HG02588 (cell line): ENCODE measurements around the gene CBFA2T2.
"Not testable (repeated sequence)": the region's sequence is repeated elsewhere in the genome, so short reads cannot be mapped to it uniquely, and the experiment has no call there.

Experiments used
- ATAC-seq: cut with Tn5 transposase; IDR thresholded peaks from one replicate; pipeline ENCODE4 v1.9.1; 2021; ENCODE audit warnings: mild to moderate bottlenecking, moderate library complexity; ENCODE audit not compliant: unreplicated experiment

The CBFA2T2 gene

DNA sequence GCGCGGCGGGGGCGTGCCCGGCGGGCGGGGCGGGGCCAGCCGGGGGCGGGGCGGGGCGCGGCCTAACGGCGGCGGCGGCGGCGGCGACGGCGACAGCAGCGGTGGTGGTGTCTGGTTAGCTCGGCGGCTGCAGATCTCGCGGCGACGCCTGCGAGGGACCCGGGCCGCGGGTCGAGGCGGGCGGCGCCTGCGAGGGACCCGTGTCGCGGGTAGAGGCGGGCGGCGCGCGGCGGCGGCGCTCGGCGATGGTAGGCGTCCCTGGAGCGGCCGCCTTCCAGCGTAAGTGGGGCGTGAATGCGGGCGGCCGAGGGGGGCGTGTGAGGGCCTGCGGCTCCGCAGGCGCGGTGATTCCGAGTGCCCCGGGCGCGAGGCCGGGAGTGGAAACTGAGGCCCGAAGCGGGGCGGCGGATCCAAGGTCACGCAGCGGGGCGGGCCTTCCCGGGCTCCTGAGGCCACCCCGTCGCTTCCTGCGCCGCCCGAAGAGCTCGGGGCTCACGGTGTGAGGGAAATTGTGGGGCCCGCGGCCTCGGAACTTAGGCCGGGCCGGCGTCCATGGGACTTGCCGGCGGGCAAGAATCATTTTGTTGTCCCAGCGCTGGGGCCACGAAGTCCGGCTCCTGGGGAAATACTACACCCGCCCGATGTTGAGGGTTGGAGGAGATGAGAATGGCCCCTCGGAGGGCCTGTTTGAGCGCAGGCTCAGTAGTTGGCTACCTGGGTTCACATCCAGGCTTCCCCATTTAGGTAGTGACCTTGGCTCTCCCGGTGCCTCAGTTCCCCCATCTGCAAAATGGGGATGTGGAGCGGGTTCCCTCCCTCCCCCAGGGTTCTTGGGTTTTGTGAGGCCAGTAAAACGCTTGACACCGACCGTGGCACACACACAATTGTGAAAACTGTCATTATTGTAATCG is at the start of gene CBFA2T2:
Gene CBFA2T2 (plus strand): TSS at position 74 of the 911 bp plus-strand sequence. CDS start 172 bp downstream, at position 246.
- ATAC-seq, result peak; percentile 41

DNA sequence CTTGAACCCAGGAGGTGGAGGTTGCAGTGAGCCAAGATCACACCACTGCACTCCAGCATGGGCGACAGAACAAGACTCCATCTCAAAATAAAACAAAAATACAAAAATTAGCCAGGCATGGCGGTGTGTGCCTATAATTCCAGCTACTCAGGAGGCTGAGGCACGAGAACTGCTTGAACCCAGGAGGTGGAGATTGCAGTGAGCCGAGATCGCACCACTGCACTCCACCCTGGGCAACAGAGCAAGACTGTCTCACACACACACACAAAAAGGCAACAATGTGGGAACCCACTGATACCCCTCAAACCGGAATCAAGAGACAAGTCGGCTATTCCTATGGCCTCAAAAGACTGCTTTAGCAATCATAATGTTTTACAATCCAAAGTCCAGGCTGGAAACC is 49.3 kb upstream of the CBFA2T2 start:
- ATAC-seq, result not testable (repeated sequence)

DNA sequence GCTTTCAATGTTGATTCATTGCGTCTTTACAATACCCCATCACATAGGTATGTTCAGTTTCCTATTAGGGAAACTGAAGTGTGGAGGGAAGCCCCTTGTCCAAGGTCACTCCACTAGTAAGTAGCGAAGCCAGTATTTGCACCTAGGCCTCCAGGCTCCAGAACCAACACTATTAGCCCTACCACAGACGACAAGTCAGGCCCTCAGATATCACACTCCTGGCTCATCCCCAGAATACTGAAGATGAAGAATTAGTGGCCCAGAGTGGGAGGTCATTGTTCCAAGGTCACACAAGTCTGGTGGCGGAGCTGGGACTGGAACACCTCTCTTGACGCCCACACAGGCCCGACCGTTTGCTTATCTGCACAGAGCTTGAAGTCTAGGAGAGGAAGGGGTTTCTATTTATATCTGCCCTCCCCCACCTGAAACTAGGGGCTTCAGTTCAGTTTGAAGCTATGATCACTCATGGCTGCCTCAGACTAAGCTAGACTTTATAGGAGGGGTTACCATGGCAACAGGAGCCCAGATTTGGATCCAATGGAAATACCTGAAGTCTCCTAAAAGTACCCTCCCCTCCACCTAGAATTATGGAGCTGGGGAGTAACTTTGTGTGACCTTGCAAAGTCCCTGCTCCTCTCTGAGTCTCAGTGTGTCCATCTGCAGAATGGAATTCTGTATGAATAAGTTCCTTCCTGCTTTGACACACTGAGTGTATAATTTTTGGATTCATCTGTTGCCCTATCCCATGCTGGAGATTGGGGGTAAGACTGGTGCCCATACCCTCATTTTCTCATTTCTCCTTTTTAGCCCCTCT is 48.5 kb upstream of the CBFA2T2 start:
- no peak for ATAC-seq

DNA sequence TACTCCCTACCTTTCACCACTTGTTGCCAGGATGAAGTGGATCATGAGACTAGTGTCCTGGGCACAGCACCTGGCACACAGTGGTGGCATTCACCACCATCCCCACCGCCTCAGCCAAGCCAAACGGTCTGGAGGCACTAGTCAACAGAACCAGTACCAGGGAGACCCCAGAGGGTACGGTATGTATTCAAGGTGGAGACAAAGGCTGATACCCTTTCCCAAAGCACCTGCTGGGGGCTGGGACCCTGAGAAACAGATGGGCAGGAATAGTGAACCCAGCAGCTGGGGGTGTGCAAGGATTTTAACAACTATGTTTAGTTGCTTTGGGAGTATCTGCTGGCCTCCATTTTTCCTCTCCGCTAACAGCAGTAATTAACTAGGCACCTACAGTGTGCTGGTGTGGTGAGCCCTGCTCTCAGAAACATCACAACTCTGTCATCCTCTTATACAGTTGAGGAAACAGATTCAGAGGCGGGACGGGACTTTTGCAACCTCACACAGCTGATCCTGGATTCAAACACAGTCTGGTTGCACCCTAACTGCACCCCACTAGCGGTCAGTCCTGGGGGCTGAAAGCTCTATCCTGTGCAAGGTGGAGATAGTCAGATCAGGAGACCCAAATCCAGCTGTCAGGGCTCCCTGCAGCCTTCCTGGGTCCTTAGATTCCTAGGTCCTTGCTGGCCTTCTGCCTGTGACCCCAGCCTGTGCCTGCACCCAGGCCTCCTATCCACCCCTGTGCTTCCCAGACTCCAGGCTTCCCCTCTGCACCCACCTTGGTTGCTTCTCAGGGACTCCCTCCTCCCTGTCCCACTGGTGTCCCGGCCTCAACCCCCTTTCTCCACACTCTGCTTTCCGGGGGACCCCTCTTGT is 47.5 kb upstream of the CBFA2T2 start:
- ATAC-seq, result no peak

DNA sequence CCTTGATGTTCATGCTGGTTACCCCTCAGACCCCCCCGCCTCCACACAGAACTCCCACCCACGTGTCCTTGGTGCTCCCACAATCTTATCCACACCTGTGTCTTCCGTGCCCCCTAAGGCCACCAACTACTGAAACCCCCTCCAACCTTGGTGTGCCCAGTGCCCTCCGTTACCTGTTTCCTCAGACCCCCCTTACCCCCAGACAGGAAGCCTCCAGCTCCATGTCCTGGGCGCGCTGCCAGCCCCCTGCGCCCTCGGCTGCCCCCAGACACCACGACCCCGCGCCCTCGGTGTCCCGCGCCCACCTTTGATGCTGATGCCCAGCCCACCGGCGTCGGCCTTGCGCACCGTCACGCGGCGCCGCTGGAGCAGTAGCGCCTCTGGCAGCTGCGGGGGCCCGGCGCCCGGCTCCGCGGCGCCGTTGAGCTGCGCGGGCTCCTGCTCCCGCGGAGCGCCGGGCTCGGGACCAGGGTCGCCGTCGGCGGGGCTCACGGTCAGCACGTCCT is 46.8 kb upstream of the CBFA2T2 start:
- ATAC-seq, result no peak

DNA sequence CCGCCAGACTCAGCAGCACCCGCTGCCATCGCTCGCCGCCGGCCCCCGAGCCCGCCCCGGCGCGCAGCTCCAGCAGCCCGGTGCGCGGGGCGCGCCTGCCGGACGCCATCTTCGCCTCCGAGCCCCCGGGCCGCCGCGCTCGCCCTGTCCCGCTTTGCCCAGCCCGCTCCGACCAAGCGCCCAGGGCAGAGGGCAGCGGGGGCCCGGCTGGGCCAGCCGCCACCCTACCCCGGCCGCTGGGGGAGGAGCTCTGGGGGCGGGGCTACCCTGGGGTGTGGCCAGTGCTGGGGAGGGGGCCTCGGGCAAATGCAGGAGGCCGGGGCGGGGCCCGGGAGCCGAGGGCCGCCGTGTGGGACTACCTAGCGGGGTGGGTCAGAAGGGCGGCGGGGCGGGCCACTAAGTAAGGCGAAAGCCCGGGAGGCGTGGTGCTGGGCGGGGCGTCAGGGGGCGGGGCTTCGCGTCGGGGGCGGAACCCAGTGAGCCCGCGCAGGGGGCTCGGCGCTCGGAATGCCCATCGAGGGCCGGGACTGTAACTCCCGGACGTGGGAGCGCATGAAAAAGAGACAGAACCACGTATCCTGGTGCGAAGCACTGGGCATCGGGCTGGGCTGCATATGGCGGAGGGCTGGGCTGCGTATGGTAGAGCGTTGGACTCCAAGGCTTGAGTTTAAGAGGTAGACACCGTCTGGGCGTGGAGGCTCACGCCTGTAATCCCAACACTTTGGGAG is 46.2 kb upstream of the CBFA2T2 start, which contains the start of gene SNTA1:
Gene SNTA1 (minus strand): TSS at position 252 of the 728 bp plus-strand sequence. CDS start 143 bp downstream, at position 109.
- peak; percentile 71 for ATAC-seq

DNA sequence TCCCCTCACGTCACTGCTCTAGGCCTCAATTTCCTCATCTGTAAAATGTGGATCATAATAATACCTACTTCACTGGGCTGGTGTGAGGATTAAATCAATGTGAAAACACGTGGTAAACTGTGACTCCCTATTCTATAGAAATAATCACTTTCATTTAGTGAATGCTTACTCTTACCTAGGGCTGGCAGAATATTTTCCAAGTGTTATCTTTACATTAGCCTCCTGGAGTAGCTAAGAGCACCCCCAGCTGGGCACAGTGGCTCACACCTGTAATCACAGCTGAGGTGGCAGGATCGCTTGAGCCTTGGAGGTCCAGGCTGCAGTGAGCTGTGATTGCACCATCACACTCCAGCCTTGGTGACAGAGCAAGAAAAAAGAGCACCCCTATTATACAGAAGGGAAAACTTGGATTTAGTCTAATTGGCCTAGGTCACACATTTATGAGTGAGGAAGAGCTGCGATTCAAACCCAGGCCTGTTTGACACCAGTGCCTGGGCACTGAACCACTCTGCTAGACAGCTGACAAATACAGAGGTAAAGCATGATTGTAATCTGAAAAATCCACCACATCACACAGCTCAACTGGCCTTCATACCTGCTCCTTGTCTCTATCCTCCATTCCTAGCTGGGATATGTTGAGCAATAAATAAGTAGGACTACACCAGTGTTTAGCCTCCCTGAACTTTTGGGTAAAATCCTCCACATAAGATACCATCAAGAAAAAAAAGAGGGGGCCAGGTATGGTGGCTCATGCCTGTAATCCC is 44.9 kb upstream of the CBFA2T2 start:
- no peak for ATAC-seq

DNA sequence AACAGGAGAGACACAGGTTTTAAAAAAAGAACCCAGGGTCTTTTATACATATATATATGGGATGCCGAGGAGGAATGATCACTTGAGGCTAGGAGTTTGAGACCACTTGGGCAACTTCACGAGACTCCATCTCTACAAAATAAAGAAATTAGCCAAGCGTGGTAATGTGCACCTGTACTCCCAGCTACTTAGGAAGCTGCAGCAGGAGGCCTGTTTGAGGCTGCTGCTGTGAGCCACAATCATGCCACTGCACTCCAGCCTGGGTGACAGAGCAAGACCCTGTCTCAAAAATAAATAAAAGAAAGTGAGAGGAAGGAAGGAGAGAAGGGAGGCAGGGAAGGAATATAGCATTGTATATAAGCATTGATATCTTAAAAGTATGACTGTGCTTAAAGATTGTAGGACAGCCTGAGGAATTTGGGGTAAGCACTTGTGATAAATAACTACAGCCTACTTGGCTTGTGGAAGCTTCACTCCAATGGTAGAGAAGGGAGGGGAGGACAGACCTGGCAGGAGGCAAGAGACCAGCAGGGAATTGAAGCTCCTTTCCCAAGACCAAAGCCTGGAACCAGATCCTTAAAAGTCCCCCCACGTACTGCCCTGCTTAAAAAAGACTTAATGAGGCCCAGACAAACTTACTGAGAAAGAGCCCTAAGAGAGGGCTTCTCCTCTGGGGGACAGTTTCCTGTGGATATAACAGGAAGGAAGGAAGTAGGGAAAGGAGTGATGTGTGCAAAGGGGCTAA is 43.8 kb upstream of the CBFA2T2 start:
- ATAC-seq, result no peak

DNA sequence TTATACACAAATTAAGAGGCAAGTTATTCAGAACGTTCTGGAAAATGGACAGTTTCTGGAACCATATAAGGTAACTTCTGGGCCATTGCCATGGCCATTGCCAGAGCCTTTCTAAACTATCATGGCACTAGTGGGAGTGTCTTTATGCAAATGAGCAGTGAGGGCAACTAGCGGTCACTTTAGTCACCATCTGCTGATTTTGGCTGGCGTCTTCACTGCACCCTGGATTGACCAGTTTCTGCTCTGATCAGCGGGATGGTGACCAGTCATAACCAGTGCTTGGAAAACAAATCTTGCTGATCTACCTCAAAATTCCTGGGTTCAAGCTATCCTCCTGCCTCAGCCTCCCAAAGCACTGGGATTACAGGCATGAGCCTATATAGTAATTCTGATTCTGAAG is 39.0 kb upstream of the CBFA2T2 start:
- ATAC-seq, result no peak

DNA sequence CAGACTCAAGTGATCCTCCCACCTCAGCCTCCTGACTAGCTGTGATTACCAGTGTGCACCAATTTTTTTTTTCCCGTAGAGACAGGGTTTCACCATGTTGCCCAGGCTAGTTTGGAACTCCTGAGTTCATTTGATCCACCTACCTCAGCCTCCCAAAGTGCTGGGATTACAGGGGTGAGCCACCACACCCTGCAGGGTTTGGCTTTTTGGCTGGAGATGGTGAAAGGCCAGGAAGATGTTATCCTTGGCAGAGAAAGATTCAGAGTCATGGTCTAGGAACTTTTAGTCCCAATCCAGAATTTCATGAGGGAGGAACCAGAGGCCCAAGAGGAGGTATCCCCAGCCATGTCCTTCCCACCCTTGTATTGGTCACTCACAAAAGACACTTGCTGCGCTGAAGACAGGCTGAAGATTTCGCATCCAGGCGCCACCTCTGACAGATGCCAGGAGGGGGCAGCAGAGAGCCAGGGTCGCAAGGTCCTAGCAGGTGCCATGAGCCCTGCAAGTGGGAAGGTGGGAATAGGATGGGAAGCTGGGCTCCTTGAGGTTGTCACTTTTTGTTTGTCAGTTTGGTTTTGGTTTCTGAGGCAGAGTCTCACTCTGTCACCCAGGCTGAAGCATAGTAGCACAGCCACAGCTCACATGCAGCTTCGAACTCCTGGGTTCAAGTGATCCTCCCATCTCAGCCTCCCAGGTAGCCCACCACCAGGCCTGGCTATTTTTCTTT is 32.8 kb upstream of the CBFA2T2 start:
- peak; percentile 54 for ATAC-seq

DNA sequence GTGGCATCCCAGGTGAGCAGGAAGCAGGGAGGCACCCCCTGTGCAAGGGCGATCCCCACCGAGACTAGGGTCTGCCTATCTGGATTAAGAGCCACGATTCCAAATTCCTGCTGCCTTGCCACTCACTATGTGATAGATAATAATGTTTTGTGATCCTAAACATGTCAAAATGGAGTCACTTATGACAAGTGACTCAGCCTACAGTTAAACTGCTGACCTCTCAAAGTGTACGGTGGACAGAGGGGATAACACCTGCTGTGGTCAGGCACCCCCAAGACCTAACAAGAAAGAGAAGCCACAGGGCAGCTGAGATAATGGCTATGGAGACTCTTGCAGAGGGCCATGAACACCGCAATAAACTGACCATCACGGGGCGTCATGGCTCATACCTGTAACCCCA is 30.3 kb upstream of the CBFA2T2 start:
- no peak for ATAC-seq

DNA sequence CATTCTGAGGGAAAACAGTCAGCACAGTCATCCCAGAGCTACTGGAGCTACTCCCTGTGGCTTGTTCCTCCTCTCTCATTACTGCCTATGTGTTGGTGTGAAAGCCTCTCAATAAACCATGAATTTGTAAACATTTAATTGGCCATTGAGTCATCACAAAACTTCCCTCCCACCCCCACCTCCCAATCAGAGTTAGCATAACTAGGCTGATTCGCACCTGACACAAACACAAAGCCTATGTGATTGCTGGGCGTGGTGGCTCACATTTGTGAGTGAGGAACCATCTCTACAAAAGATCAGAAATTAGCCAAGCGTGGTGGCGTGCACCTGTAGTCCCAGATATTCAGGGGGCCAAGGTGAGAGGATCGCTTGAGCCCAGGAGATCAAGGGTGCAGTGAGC is 29.2 kb upstream of the CBFA2T2 start:
- no peak for ATAC-seq

DNA sequence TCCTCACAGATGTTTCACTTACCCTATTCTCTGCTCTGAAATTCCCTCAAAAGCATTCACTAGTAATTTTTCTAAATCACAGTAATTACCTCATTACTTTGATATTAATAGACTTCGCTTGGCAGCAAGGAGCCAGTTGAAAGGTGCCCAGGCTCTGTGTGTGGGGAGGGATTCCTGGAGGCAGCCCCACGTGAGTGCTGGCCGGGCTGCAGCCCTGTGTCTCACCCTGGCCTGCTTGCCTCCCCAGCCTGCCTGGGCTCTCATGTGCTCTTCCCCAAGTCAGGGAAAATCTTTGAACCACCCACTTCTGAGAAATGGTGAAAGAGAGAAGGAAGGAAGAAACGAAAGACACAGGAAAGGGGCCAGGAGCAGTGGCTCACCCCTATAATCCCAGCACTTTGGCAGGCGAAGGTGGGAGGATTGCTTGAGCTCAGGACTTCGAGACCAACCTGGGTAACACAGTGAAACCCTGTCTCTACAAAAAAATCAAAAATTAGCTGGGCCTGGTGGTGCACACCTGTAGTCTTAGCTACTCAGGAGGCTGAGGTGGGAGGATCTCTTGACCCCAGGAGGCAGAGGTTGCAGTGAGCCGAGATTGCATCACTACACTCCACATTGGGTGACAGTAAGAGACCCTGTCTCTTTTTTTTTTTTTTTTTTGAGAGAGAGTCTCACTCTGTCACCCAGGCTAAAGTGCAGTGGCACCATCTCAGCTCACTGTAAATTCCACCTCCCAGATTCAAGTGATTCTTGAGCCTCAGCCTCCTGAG is 26.4 kb upstream of the CBFA2T2 start:
- ATAC-seq, result no peak

DNA sequence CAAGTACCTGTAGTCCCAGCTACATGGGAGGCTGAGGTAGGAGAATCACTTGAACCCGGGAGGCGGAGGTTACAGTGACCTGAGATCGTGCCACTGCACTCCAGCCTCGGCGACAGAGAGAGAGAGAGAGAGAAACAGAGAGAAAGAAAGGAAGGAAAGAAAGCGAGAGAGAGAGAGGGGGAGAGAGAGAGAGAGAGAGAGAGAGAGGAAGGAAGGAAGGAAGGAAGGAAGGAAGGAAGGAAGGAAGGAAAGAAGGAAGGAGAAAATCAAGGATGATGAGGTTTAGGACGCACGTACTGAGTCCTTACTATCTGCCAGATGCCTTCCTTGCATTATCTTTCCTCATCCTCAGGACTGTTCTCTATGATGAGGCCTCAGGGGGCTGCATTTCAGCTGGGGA is 25.1 kb upstream of the CBFA2T2 start:
- not testable (repeated sequence) for ATAC-seq

DNA sequence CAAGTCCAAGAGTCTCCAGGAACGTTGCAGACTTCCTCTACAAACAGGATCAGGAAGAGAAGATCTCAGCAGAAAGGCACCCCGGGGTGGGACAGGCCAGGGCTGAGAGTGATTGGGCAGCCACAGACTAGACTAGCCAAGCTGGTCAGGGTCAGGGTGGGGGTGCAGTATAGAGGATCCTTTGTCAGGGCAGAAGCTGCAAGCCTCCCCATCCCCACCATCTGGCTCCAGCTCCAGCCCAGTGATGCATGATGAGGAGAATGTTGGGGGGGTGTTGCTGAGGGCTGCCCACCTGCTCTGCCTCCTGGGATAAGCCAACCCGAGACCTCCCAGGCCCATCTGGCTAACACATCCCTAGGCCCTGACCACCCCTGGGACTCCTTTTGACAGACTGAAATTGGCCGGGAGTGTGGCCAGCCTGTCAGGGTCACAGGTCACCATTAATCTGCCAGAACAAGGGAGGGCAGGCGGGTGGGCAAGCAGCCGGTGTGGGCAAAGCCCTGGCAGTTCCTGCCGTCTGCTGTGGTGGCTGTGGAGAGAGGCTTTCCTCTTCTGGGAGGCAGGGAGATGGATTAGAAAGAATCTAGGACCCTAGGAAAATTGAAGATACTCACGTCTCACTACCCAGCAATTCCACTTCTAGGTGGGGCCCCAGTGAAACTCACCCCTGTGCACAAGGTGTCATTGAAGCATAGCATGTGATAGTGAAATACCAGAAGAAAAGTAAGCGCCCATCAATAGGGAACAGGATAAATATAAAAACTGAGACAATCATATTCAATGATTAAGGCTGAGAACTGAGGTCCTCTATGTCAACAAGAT is 24.2 kb upstream of the CBFA2T2 start:
- no peak for ATAC-seq

DNA sequence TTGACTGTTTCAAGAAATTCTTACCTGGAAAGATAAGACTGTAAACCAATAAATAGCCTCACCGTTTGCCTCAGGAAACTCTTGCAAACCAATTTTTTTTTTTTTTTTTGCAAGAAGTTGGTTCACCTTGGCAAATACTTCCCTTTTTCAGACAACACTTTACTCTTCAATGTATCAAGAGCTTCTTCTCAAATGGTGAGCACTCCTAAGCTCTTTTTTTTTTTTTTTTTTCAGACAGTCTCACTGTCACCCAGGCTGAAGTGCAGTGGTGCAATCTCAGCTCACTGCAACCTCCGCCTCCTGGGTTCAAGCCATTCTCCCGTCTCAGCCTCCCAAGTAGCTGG is 23.6 kb upstream of the CBFA2T2 start:
- ATAC-seq, result no peak
